HEK293 (cell line): Measurements from ENCODE around the gene FHL3.

Source experiments
- GLI4 ChIP-seq: fragments of 450-650 bp; formaldehyde crosslinking; IDR thresholded peaks from 2 replicates; pipeline ENCODE4 v1.5.1; 2016; ENCODE audit warnings: missing biosample characterization, missing genetic modification characterization
- GLIS1 ChIP-seq: fragments of 450-650 bp; formaldehyde crosslinking; IDR thresholded peaks from 2 replicates; pipeline ENCODE4 v1.5.1; 2016; ENCODE audit warnings: missing biosample characterization, missing genetic modification characterization
- GLIS2 ChIP-seq: fragments of 450-650 bp; formaldehyde crosslinking; IDR thresholded peaks from 2 replicates; pipeline ENCODE4 v1.5.1; 2016; ENCODE audit warnings: missing biosample characterization, missing genetic modification characterization
- SALL2 ChIP-seq: fragments of 450-650 bp; formaldehyde crosslinking; IDR thresholded peaks from 2 replicates; pipeline ENCODE4 v1.5.0; 2017; ENCODE audit warnings: missing biosample characterization, mild to moderate bottlenecking, missing genetic modification characterization, borderline replicate concordance
- ZFP3 ChIP-seq: fragments of 450-650 bp; formaldehyde crosslinking; IDR thresholded peaks from 2 replicates; pipeline ENCODE4 v1.5.1; 2016; ENCODE audit warnings: low read depth, missing biosample characterization, missing genetic modification characterization
- ZFP41 ChIP-seq: fragments of 450-650 bp; formaldehyde crosslinking; IDR thresholded peaks from 2 replicates; pipeline ENCODE4 v1.5.1; 2016; ENCODE audit warnings: missing biosample characterization, missing genetic modification characterization, borderline replicate concordance
- ZNF10 ChIP-seq: fragments of 450-650 bp; formaldehyde crosslinking; IDR thresholded peaks from 2 replicates; pipeline ENCODE4 v1.5.1; 2017; ENCODE audit warnings: missing biosample characterization, missing genetic modification characterization
- ZNF114 ChIP-seq: fragments of 450-650 bp; formaldehyde crosslinking; IDR thresholded peaks from 2 replicates; pipeline ENCODE4 v1.5.0; 2017; ENCODE audit warnings: missing biosample characterization, missing genetic modification characterization
- ZNF354C ChIP-seq: fragments of 450-650 bp; formaldehyde crosslinking; IDR thresholded peaks from 2 replicates; pipeline ENCODE4 v1.5.1; 2016; ENCODE audit warnings: missing biosample characterization, missing genetic modification characterization, low read depth, borderline replicate concordance
- ZNF433 ChIP-seq: fragments of 450-650 bp; formaldehyde crosslinking; IDR thresholded peaks from 2 replicates; pipeline ENCODE4 v1.5.1; 2016; ENCODE audit warnings: missing biosample characterization, missing genetic modification characterization, low read depth
- ZNF473 ChIP-seq: fragments of 450-650 bp; formaldehyde crosslinking; IDR thresholded peaks from 2 replicates; pipeline ENCODE4 v1.5.1; 2017; ENCODE audit warnings: missing biosample characterization, missing genetic modification characterization
- ZNF596 ChIP-seq: fragments of 450-650 bp; IDR thresholded peaks from 2 replicates; pipeline ENCODE4 v1.5.0; 2018; ENCODE audit warnings: missing biosample characterization, mild to moderate bottlenecking, missing genetic modification characterization, moderate library complexity
- TF ChIP-seq, protein P1 (sequence below): fragments of 450-650 bp; formaldehyde crosslinking; IDR thresholded peaks from 2 replicates; pipeline ENCODE4 v1.5.1; 2017; ENCODE audit warnings: missing biosample characterization, missing genetic modification characterization
- TF ChIP-seq, protein P2 (sequence below): fragments of 450-650 bp; formaldehyde crosslinking; IDR thresholded peaks from 2 replicates; pipeline ENCODE4 v1.5.1; 2017; ENCODE audit warnings: missing biosample characterization, missing genetic modification characterization
- TF ChIP-seq, protein P3 (sequence below): fragments of 450-650 bp; formaldehyde crosslinking; IDR thresholded peaks from 2 replicates; pipeline ENCODE4 v1.5.1; 2016; ENCODE audit warnings: missing biosample characterization, missing genetic modification characterization
- TF ChIP-seq, protein P4 (sequence below): fragments of 450-650 bp; formaldehyde crosslinking; IDR thresholded peaks from 2 replicates; pipeline ENCODE4 v1.5.1; 2016; ENCODE audit warnings: missing biosample characterization, missing genetic modification characterization, low read depth
- TF ChIP-seq, protein P5 (sequence below): fragments of 450-650 bp; formaldehyde crosslinking; IDR thresholded peaks from 2 replicates; pipeline ENCODE4 v1.5.1; 2016; ENCODE audit warnings: missing biosample characterization, missing genetic modification characterization
- TF ChIP-seq, protein P6 (sequence below): fragments of 450-650 bp; formaldehyde crosslinking; IDR thresholded peaks from 2 replicates; pipeline ENCODE4 v1.5.1; 2016; ENCODE audit warnings: missing biosample characterization, missing genetic modification characterization
- TF ChIP-seq, protein P7 (sequence below): fragments of 450-650 bp; formaldehyde crosslinking; IDR thresholded peaks from 2 replicates; pipeline ENCODE4 v1.5.1; 2016; ENCODE audit warnings: missing biosample characterization, missing genetic modification characterization
- TF ChIP-seq, protein P8 (sequence below): fragments of 450-650 bp; formaldehyde crosslinking; IDR thresholded peaks from 2 replicates; pipeline ENCODE4 v1.5.1; 2016; ENCODE audit warnings: missing biosample characterization, missing genetic modification characterization
- TF ChIP-seq, protein P9 (sequence below): fragments of 450-650 bp; formaldehyde crosslinking; IDR thresholded peaks from 2 replicates; pipeline ENCODE4 v1.5.1; 2017; ENCODE audit warnings: missing biosample characterization, mild to moderate bottlenecking, missing genetic modification characterization, moderate library complexity

FHL3 gene

DNA sequence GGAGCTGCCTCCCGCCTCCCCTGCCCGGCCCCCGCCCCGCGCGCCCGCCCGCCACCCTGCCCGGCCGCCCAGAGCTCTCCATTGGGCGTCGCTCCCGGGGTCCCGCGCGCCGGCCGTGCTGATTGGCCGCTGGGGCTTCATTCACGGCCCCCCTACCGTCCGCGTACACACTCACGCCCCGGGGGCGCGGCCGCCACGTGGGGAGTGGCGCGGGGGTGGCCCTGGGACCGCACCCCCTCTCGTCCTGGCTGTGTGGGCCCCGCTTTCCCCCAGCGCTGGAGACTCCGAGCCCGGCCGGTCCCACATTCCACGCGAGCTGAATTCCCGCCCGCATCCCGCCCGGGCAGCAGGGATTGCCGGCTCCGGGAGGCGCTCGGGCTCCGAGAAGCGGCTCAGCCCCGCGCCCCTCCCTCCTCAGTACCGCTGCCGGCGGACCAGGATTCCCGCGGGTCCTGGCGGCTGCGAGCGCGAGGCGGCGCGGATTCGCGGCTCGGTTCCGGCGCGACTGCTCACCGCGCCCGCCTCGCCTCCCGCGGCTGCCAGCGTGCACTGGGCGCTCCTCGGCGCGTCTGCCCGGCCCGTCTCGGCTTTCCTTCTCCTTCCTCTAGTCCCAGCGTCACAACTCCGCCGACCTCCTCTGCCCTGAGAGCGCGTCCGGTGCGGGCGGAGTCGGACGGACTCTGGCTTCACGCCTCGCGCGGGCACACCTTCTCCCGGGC is 41.7 kb upstream of the FHL3 start (continued):
- TF ChIP-seq, protein P1, sequence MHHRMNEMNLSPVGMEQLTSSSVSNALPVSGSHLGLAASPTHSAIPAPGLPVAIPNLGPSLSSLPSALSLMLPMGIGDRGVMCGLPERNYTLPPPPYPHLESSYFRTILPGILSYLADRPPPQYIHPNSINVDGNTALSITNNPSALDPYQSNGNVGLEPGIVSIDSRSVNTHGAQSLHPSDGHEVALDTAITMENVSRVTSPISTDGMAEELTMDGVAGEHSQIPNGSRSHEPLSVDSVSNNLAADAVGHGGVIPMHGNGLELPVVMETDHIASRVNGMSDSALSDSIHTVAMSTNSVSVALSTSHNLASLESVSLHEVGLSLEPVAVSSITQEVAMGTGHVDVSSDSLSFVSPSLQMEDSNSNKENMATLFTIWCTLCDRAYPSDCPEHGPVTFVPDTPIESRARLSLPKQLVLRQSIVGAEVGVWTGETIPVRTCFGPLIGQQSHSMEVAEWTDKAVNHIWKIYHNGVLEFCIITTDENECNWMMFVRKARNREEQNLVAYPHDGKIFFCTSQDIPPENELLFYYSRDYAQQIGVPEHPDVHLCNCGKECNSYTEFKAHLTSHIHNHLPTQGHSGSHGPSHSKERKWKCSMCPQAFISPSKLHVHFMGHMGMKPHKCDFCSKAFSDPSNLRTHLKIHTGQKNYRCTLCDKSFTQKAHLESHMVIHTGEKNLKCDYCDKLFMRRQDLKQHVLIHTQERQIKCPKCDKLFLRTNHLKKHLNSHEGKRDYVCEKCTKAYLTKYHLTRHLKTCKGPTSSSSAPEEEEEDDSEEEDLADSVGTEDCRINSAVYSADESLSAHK (tag by site-specific recombination) = no peak
- TF ChIP-seq, protein P2, sequence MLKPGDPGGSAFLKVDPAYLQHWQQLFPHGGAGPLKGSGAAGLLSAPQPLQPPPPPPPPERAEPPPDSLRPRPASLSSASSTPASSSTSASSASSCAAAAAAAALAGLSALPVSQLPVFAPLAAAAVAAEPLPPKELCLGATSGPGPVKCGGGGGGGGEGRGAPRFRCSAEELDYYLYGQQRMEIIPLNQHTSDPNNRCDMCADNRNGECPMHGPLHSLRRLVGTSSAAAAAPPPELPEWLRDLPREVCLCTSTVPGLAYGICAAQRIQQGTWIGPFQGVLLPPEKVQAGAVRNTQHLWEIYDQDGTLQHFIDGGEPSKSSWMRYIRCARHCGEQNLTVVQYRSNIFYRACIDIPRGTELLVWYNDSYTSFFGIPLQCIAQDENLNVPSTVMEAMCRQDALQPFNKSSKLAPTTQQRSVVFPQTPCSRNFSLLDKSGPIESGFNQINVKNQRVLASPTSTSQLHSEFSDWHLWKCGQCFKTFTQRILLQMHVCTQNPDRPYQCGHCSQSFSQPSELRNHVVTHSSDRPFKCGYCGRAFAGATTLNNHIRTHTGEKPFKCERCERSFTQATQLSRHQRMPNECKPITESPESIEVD (tag by site-specific recombination) = no peak
- TF ChIP-seq ZFP41 = no peak
- TF ChIP-seq ZNF354C (tag by site-specific recombination) = no peak
- no peak for TF ChIP-seq ZFP3 (tag by site-specific recombination)
- peak; percentile 99 for TF ChIP-seq GLIS2 (tag by site-specific recombination)
- no peak for TF ChIP-seq SALL2 (tag by site-specific recombination)
- TF ChIP-seq, protein P3, sequence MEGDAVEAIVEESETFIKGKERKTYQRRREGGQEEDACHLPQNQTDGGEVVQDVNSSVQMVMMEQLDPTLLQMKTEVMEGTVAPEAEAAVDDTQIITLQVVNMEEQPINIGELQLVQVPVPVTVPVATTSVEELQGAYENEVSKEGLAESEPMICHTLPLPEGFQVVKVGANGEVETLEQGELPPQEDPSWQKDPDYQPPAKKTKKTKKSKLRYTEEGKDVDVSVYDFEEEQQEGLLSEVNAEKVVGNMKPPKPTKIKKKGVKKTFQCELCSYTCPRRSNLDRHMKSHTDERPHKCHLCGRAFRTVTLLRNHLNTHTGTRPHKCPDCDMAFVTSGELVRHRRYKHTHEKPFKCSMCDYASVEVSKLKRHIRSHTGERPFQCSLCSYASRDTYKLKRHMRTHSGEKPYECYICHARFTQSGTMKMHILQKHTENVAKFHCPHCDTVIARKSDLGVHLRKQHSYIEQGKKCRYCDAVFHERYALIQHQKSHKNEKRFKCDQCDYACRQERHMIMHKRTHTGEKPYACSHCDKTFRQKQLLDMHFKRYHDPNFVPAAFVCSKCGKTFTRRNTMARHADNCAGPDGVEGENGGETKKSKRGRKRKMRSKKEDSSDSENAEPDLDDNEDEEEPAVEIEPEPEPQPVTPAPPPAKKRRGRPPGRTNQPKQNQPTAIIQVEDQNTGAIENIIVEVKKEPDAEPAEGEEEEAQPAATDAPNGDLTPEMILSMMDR = peak; percentile 59
- no peak for TF ChIP-seq ZNF433 (tag by site-specific recombination)
- TF ChIP-seq ZNF10 = no peak
- no peak for TF ChIP-seq ZNF473
- no peak for TF ChIP-seq ZNF114 (tag by site-specific recombination)
- TF ChIP-seq GLI4 (tag by site-specific recombination) = no peak
- TF ChIP-seq, protein P4, sequence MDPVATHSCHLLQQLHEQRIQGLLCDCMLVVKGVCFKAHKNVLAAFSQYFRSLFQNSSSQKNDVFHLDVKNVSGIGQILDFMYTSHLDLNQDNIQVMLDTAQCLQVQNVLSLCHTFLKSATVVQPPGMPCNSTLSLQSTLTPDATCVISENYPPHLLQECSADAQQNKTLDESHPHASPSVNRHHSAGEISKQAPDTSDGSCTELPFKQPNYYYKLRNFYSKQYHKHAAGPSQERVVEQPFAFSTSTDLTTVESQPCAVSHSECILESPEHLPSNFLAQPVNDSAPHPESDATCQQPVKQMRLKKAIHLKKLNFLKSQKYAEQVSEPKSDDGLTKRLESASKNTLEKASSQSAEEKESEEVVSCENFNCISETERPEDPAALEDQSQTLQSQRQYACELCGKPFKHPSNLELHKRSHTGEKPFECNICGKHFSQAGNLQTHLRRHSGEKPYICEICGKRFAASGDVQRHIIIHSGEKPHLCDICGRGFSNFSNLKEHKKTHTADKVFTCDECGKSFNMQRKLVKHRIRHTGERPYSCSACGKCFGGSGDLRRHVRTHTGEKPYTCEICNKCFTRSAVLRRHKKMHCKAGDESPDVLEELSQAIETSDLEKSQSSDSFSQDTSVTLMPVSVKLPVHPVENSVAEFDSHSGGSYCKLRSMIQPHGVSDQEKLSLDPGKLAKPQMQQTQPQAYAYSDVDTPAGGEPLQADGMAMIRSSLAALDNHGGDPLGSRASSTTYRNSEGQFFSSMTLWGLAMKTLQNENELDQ (tag by site-specific recombination) = no peak
- TF ChIP-seq, protein P5, sequence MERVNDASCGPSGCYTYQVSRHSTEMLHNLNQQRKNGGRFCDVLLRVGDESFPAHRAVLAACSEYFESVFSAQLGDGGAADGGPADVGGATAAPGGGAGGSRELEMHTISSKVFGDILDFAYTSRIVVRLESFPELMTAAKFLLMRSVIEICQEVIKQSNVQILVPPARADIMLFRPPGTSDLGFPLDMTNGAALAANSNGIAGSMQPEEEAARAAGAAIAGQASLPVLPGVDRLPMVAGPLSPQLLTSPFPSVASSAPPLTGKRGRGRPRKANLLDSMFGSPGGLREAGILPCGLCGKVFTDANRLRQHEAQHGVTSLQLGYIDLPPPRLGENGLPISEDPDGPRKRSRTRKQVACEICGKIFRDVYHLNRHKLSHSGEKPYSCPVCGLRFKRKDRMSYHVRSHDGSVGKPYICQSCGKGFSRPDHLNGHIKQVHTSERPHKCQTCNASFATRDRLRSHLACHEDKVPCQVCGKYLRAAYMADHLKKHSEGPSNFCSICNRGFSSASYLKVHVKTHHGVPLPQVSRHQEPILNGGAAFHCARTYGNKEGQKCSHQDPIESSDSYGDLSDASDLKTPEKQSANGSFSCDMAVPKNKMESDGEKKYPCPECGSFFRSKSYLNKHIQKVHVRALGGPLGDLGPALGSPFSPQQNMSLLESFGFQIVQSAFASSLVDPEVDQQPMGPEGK = peak; percentile 98
- TF ChIP-seq, protein P6, sequence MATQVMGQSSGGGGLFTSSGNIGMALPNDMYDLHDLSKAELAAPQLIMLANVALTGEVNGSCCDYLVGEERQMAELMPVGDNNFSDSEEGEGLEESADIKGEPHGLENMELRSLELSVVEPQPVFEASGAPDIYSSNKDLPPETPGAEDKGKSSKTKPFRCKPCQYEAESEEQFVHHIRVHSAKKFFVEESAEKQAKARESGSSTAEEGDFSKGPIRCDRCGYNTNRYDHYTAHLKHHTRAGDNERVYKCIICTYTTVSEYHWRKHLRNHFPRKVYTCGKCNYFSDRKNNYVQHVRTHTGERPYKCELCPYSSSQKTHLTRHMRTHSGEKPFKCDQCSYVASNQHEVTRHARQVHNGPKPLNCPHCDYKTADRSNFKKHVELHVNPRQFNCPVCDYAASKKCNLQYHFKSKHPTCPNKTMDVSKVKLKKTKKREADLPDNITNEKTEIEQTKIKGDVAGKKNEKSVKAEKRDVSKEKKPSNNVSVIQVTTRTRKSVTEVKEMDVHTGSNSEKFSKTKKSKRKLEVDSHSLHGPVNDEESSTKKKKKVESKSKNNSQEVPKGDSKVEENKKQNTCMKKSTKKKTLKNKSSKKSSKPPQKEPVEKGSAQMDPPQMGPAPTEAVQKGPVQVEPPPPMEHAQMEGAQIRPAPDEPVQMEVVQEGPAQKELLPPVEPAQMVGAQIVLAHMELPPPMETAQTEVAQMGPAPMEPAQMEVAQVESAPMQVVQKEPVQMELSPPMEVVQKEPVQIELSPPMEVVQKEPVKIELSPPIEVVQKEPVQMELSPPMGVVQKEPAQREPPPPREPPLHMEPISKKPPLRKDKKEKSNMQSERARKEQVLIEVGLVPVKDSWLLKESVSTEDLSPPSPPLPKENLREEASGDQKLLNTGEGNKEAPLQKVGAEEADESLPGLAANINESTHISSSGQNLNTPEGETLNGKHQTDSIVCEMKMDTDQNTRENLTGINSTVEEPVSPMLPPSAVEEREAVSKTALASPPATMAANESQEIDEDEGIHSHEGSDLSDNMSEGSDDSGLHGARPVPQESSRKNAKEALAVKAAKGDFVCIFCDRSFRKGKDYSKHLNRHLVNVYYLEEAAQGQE (tag by site-specific recombination) = no peak
- TF ChIP-seq, protein P7, sequence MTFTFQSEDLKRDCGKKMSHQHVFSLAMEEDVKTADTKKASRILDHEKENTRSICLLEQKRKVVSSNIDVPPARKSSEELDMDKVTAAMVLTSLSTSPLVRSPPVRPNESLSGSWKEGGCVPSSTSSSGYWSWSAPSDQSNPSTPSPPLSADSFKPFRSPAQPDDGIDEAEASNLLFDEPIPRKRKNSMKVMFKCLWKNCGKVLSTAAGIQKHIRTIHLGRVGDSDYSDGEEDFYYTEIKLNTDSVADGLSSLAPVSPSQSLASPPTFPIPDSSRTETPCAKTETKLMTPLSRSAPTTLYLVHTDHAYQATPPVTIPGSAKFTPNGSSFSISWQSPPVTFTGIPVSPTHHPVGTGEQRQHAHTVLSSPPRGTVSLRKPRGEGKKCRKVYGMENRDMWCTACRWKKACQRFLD (tag by site-specific recombination) = no peak
- peak; percentile 89 for TF ChIP-seq GLIS1
- TF ChIP-seq ZNF596 (tag by site-specific recombination) = no peak
- TF ChIP-seq, protein P8, sequence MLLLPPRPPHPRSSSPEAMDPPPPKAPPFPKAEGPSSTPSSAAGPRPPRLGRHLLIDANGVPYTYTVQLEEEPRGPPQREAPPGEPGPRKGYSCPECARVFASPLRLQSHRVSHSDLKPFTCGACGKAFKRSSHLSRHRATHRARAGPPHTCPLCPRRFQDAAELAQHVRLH (tag by site-specific recombination) = no peak
- TF ChIP-seq, protein P9, sequence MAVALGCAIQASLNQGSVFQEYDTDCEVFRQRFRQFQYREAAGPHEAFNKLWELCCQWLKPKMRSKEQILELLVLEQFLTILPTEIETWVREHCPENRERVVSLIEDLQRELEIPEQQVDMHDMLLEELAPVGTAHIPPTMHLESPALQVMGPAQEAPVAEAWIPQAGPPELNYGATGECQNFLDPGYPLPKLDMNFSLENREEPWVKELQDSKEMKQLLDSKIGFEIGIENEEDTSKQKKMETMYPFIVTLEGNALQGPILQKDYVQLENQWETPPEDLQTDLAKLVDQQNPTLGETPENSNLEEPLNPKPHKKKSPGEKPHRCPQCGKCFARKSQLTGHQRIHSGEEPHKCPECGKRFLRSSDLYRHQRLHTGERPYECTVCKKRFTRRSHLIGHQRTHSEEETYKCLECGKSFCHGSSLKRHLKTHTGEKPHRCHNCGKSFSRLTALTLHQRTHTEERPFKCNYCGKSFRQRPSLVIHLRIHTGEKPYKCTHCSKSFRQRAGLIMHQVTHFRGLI (tag by site-specific recombination) = peak; percentile 47; the same call in 1 of the 2 replicates
